ENCODE data around the gene REX1BD.
"Not testable (repeated sequence)": the region's sequence is repeated elsewhere in the genome, so short reads cannot be mapped to it uniquely, and the experiment has no call there.

REX1BD gene

GRCh38 chr19:18580311-18580710, 8.3 kb upstream of the REX1BD start:
- no peak for DNase-seq

GRCh38 chr19:18586306-18586705, 2.3 kb upstream of the REX1BD start:
- no peak for DNase-seq

GRCh38 chr19:18587561-18587960, 1.0 kb upstream of the REX1BD start:
- no peak for DNase-seq

- DNase-seq: no peak
Observed at GRCh38 chr19:18587962-18588610, 512 bp upstream of the REX1BD start.

GRCh38 chr19:18589380-18590272, 1.0 kb downstream of the REX1BD start:
- DNase-seq: no peak

- no peak for DNase-seq
Observed at GRCh38 chr19:18590273-18591272, 2.0 kb downstream of the REX1BD start.

- no peak for DNase-seq
Observed at GRCh38 chr19:18591735-18592385, 3.3 kb downstream of the REX1BD start.

DNA sequence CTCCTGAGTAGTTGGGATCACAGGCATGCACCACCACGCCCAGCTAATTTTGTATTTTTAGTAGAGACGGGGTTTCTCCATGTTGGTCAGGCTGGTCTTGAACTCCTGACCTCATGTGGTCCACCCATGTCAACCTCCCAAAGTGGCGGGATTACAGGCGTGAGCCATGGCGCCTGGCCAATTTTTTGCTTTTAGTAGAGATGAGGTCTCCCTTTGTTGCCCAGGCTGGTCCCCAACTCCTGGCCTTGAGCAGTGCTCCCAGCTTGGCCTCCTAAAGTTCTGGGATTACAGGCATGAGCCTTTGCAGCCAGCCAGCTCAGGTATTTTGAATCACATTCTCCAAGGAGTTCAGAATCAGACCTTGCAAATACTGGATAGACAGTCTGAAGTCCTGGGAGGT, 4.1 kb downstream of the REX1BD start:
- not testable (repeated sequence) for DNase-seq

DNA sequence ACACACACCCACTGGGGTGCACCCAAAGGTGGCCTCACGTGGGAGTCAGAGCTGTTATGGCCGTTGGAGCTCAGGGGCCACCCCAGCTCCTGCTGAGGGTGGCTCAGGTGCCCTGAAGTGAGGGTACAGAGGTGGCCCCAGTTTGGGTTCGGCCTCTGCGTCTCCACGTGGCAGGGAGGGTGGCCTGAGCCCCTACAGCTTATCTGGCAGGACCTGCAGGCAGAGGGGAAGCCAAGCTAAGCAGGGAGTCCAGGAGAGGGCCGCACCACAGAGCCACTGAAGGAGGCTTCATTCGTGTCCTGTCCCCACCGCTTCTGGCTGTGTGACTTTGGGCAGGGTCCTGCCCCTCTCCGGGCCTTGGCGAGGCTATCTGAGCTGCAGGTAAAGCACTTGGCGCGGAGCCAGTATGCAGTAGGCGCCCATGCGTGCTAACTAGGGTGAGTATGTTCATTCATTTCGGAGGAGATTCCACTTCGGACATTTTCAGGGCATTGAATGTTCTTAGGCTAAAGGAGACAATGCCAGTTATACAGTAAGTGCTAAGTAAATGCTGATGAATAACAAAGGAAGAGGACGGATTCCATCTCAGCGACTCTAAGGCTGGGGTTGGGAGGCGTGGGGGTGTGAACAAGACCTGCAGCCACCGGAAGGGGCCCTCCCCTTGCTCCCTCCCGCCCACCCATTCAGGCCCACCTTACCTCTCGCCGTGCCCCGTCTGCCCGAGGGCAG, 4.9 kb downstream of the REX1BD start:
- DNase-seq: no peak

DNA sequence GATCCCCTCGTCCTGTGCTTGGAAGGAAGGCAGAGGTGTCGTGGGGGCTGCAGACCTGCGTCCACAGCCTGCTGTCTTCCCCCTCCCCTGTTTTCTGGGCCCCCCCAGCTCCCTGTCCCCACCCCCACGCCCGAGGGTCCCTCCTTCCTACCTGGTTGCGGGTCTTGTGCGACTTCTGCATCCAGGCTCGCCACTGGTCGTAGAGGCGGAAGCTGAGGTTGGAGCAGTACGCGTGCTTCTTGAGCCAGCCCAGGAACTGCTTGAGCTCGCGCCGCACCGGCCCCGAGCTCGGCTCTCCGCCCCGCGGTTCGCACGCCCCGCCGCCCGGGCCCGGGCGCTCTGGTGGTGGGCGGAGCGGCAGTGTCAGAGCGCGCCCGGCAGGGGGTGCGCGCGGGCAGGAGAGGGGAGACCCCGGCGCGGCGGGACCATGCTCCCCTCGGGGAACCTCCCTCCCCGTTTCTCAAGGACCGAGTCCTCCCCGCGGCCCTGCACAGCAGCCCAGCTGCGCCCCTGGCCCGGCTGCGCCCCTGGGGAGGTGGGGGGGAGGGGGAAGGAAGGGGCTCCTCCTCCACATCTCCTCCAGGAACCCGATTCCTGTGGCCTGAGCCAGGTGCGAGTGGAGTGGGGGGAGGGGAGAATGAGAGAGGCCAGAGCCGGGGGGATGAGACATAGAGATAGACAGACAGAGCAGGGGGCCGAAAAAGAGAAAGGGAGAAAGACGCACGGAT, 5.7 kb downstream of the REX1BD start:
- peak; percentile 19 for DNase-seq

- DNase-seq: no peak
Observed at GRCh38 chr19:18594824-18595373, 6.3 kb downstream of the REX1BD start.

GRCh38 chr19:18595475-18595874, 6.9 kb downstream of the REX1BD start:
- no peak for DNase-seq

DNA sequence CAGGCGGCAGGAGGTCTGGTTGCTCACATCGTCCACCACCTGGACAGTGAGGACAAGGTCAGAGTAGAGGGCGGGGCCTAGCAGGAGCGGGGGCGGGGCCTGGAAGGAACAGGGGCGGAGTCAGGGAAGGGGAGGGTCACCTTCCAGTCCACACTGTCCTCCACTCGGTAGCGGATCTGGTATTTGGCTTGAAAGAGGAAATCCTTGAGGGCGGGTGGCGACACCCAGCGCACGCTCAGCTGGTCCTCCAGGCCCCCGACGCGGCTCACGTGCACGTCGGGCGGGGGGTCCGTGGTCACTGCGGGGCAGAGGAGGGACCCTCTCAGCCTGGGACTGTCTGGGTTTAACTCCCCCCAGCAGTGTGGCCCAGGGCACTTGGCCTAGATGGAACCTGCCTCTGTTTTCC, 8.2 kb downstream of the REX1BD start:
- DNase-seq: no peak

- DNase-seq: no peak
Observed at GRCh38 chr19:18597809-18598660, 9.4 kb downstream of the REX1BD start.

GRCh38 chr19:18599485-18599884, 10.9 kb downstream of the REX1BD start:
- no peak for DNase-seq

- not testable (repeated sequence) for DNase-seq
Observed at GRCh38 chr19:18600692-18601397, 12.2 kb downstream of the REX1BD start.

DNA sequence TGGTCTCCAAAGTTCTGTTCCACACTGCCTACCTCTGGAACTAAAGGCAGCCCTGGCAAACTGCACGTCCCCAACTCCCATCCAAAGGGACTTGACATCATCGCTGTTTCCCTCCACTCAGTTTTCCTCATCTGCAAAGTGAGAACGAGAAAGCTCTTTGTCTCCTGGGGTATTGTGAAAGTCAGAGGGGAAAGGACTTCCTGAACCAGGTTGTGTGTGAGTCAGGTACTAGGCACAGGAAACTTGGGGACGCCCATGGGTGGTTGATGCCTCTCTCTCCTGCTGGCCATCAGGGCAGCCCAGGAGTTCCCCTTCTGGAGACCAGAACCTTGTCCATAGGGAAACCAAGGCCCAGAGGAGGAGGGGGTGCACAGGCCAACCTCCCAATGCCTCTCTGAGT, 13.3 kb downstream of the REX1BD start:
- no peak for DNase-seq

GRCh38 chr19:18603255-18603957, 14.8 kb downstream of the REX1BD start:
- no peak for DNase-seq

Measured in KG1 (cell line).